Measurements from ENCODE around the gene KCNJ14. TPM values are rescaled to one million over a fixed set of nuclear protein-coding genes. Genes with fewer than 3 reads are reported as not detected.
"Not testable (repeated sequence)": the region's sequence is repeated elsewhere in the genome, so short reads cannot be mapped to it uniquely, and the experiment has no call there.

KCNJ14 gene
- total RNA-seq, 2 experiments from 2014 or later: 1.4 to 1.5 TPM

DNA sequence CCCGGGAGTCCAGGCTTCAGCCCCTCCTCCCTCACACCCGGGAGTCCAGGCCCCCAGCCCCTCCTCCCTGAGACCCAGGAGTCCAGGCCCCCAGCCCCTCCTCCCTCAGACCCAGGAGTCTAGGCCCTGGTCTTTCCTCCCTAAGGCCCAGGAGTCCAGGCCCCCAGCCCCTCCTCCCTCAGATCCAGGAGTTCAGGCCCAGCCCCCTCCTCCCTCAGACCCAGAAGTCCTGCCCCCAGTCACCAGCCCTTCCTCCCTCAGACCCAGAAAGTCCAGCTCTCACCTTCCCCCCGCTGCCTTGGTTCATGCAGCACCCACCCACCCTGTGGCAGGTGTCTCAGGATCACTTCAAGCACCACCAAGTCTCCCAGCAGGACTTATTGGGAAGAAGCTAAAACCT lies 27.9 kb downstream of the KCNJ14 start:
- H3K4me3 Mint-ChIP-seq: no peak overlapping the region
- no peaks in the 10 kb centered on the region for H3K9me3 Mint-ChIP-seq (ENCODE audit: insufficient read depth)
- H3K4me1 Mint-ChIP-seq (ENCODE audit: low read depth): peaks cover 31% of the 10 kb centered on the region
- H3K27ac Mint-ChIP-seq: no peak overlapping the region
- DNase-seq (no peak), ATAC-seq (no peak)
- H3K27me3 Mint-ChIP-seq (ENCODE audit: low read depth): no peaks in the 10 kb centered on the region
- POLR2A ChIA-PET: no interaction called here
- CTCF ChIA-PET: no interaction called here
- peaks cover 16% of the 10 kb centered on the region for H3K36me3 Mint-ChIP-seq (ENCODE audit: low read depth)

- Mint-ChIP-seq H3K4me1 (ENCODE audit: low read depth) (peaks cover 29% of the 10 kb centered on the region), H3K36me3 (ENCODE audit: low read depth) (peaks cover 10% of the 10 kb centered on the region), H3K9me3 (ENCODE audit: insufficient read depth) (no peaks in the 10 kb centered on the region), H3K27ac (no peak overlapping the region), H3K4me3 (no peak overlapping the region), H3K27me3 (ENCODE audit: low read depth) (no peaks in the 10 kb centered on the region)
- no peak for ATAC-seq
- POLR2A ChIA-PET: no interaction called here
- CTCF ChIA-PET: no interaction called here
- DNase-seq: no peak
Observed at GRCh38 chr19:48484247-48484893, 29.0 kb downstream of the KCNJ14 start.

GRCh38 chr19:48484931-48485612 lies 29.7 kb downstream of the KCNJ14 start:
- CTCF ChIA-PET: no interaction called here
- Mint-ChIP-seq H3K9me3 (ENCODE audit: insufficient read depth) (no peaks in the 10 kb centered on the region), H3K27ac (no peak overlapping the region), H3K4me3 (no peak overlapping the region), H3K27me3 (ENCODE audit: low read depth) (no peaks in the 10 kb centered on the region), H3K36me3 (ENCODE audit: low read depth) (peaks cover 3% of the 10 kb centered on the region), H3K4me1 (ENCODE audit: low read depth) (peaks cover 27% of the 10 kb centered on the region)
- ATAC-seq (no peak), DNase-seq (no peak)
- POLR2A ChIA-PET: no interaction called here

GRCh38 chr19:48486706-48487105 lies 31.3 kb downstream of the KCNJ14 start:
- ATAC-seq; POLR2A ChIA-PET; H3K36me3 Mint-ChIP-seq (ENCODE audit: low read depth); H3K27me3 Mint-ChIP-seq (ENCODE audit: low read depth); H3K27ac Mint-ChIP-seq; DNase-seq; H3K9me3 Mint-ChIP-seq (ENCODE audit: insufficient read depth); H3K4me3 Mint-ChIP-seq: not testable (repeated sequence)
- H3K4me1 Mint-ChIP-seq (ENCODE audit: low read depth): peaks cover 21% of the 10 kb centered on the region
- CTCF ChIA-PET: interaction anchor here (0.8 to 5.1 kb wide), 4 partner anchors 19 to 122 kb away, joined by 3 to 53 read pairs (median 4); no protein-coding TSS in a partner anchor

- H3K4me3 Mint-ChIP-seq: no peak overlapping the region
- no peak overlapping the region for H3K27ac Mint-ChIP-seq
- ATAC-seq: no peak
Observed at GRCh38 chr19:48487544-48487943, 32.2 kb downstream of the KCNJ14 start.

GRCh38 chr19:48487948-48488347 lies 32.6 kb downstream of the KCNJ14 start:
- no peak for DNase-seq
- peaks cover 18% of the 10 kb centered on the region for H3K27me3 Mint-ChIP-seq (ENCODE audit: low read depth)
- H3K9me3 Mint-ChIP-seq (ENCODE audit: insufficient read depth): no peaks in the 10 kb centered on the region
- ChIA-PET CTCF (interaction anchor here (1.1 to 5.1 kb wide), 3 partner anchors 96 to 174 kb away, joined by 3 to 53 read pairs (median 26); no protein-coding TSS in a partner anchor), POLR2A (interaction anchor here (0.9 kb wide), 1 partner anchor 9 kb away, joined by 3 read pairs; no protein-coding TSS in a partner anchor)
- no peak overlapping the region for H3K27ac Mint-ChIP-seq
- no peaks in the 10 kb centered on the region for H3K36me3 Mint-ChIP-seq (ENCODE audit: low read depth)
- no peak overlapping the region for H3K4me3 Mint-ChIP-seq
- H3K4me1 Mint-ChIP-seq (ENCODE audit: low read depth): peaks cover 28% of the 10 kb centered on the region
- no peak for ATAC-seq

More at GRCh38 chr19:48487544-48487943, 32.2 kb downstream of the KCNJ14 start:
- no peaks in the 10 kb centered on the region for H3K36me3 Mint-ChIP-seq (ENCODE audit: low read depth)
- ChIA-PET POLR2A (interaction anchor here (0.9 kb wide), 1 partner anchor 8 kb away, joined by 3 read pairs; no protein-coding TSS in a partner anchor), CTCF (interaction anchor here (0.8 to 5.1 kb wide), 5 partner anchors 18 to 173 kb away, joined by 3 to 53 read pairs (median 3); no protein-coding TSS in a partner anchor)
- no peaks in the 10 kb centered on the region for H3K9me3 Mint-ChIP-seq (ENCODE audit: insufficient read depth)
- peaks cover 16% of the 10 kb centered on the region for H3K27me3 Mint-ChIP-seq (ENCODE audit: low read depth)
- no peak for DNase-seq
- peaks cover 24% of the 10 kb centered on the region for H3K4me1 Mint-ChIP-seq (ENCODE audit: low read depth)

DNA sequence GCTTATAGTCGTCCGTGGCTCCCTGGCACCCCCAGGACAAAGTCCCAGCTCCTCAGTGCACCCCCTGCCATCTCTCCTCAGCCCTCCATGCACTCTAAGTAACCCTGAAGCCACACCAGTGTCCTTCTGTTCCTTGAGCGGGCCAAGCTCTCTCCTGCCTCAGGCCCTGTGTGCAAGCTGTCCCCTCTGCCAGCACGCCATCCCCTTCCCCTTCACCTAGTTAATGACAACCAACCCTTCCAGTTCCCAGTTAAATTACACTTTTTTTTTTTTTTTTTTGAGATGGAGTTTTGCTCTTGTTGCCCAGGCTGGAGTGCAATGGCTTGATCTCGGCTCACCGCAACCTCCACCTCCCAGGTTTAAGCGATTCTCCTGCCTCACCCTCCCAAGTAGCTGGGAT lies 33.1 kb downstream of the KCNJ14 start:
- not testable (repeated sequence) for H3K27ac Mint-ChIP-seq; H3K4me3 Mint-ChIP-seq; H3K9me3 Mint-ChIP-seq (ENCODE audit: insufficient read depth); ATAC-seq; H3K36me3 Mint-ChIP-seq (ENCODE audit: low read depth); DNase-seq
- Mint-ChIP-seq H3K4me1 (ENCODE audit: low read depth) (peaks cover 30% of the 10 kb centered on the region), H3K27me3 (ENCODE audit: low read depth) (peaks cover 20% of the 10 kb centered on the region)
- POLR2A ChIA-PET: interaction anchor here (0.7 kb wide), 1 partner anchor 847 kb away, joined by 3 read pairs; the partner anchor contains the start of gene CD37
- CTCF ChIA-PET: interaction anchor here (0.6 to 5.1 kb wide), 8 partner anchors 8 to 174 kb away, joined by 3 to 53 read pairs (median 10); a partner anchor contains a TSS

DNA sequence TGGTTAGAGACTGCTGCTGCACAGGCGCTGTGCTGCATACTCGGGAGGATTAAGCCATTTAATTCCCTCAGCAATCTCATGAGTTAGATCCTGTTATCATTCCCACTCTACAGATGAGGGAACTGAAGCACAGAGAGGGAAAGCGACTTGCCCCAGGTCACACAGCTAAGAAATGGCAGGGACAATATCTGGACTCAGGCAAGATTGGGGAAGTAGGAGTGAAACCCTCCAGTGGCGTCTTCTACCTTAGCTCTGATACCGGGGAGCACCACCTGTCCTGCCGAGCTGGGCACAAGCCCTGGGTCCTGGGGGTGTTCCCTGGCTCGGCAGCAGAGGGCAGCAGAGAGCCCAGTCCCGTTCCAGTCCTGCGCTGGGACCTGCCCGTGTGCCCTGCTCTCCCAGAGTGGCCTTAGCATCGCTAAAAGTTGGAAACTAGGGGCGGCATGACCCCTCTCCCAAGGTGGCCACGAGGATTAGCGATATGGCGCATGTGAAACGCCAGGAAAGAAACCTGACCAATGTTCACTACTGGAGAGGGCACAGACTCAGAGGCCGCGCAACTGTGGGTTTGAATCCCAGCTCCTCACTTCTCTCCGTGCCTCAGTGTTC lies 34.3 kb downstream of the KCNJ14 start:
- CTCF ChIA-PET: interaction anchor here (0.7 to 5.1 kb wide), 31 partner anchors 8 to 185 kb away, joined by 3 to 53 read pairs (median 4); partner anchors contain the start of genes KDELR1, RPL18, SPHK2 and SYNGR4
- Mint-ChIP-seq H3K27me3 (ENCODE audit: low read depth) (peaks cover 28% of the 10 kb centered on the region), H3K4me1 (ENCODE audit: low read depth) (peaks cover 36% of the 10 kb centered on the region), H3K4me3 (no peak overlapping the region), H3K27ac (no peak overlapping the region), H3K36me3 (ENCODE audit: low read depth) (no peaks in the 10 kb centered on the region), H3K9me3 (ENCODE audit: insufficient read depth) (no peaks in the 10 kb centered on the region)
- DNase-seq (peak; percentile 86), ATAC-seq (peak; percentile 56)
- POLR2A ChIA-PET: interaction anchor here (0.5 to 1.0 kb wide), 3 partner anchors 9 to 160 kb away, joined by 3 to 5 read pairs (median 3); partner anchors contain the start of genes RPL18 and SPHK2

GRCh38 chr19:48490981-48491792 lies 35.8 kb downstream of the KCNJ14 start:
- no peaks in the 10 kb centered on the region for H3K36me3 Mint-ChIP-seq (ENCODE audit: low read depth)
- POLR2A ChIA-PET: no interaction called here
- CTCF ChIA-PET: interaction anchor here (0.7 to 5.1 kb wide), 8 partner anchors 10 to 157 kb away, joined by 3 to 53 read pairs (median 20); no protein-coding TSS in a partner anchor
- H3K27me3 Mint-ChIP-seq (ENCODE audit: low read depth): peaks cover 31% of the 10 kb centered on the region
- H3K9me3 Mint-ChIP-seq (ENCODE audit: insufficient read depth): no peaks in the 10 kb centered on the region
- DNase-seq (peak; percentile 68), ATAC-seq (peak; percentile 13)
- peak overlapping the region; percentile 28 for H3K4me3 Mint-ChIP-seq
- H3K27ac Mint-ChIP-seq: no peak overlapping the region
- peaks cover 45% of the 10 kb centered on the region for H3K4me1 Mint-ChIP-seq (ENCODE audit: low read depth)

DNA sequence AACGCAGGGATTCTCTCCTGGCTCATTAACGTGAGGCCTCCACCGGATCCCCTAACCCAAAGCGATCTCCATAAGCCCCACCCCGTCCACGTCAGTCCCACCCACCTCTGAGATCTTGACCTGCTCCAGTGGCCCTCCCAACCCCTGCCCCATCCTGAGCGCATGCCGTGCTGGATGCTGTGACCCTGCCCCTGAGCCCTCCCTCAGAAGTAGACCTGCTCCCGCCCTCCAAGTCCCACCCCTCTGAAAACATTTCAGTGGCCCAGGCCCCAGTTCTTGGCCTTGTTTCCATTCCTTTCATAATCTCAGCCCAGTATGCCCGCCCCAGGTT lies 36.4 kb downstream of the KCNJ14 start:
- Mint-ChIP-seq H3K4me3 (no peak overlapping the region), H3K36me3 (ENCODE audit: low read depth) (no peaks in the 10 kb centered on the region), H3K27me3 (ENCODE audit: low read depth) (peaks cover 31% of the 10 kb centered on the region), H3K4me1 (ENCODE audit: low read depth) (peaks cover 45% of the 10 kb centered on the region), H3K9me3 (ENCODE audit: insufficient read depth) (no peaks in the 10 kb centered on the region), H3K27ac (no peak overlapping the region)
- DNase-seq: no peak
- ChIA-PET CTCF (interaction anchor here (2.6 to 5.1 kb wide), 3 partner anchors 15 to 96 kb away, joined by 7 to 53 read pairs (median 22); no protein-coding TSS in a partner anchor), POLR2A (no interaction called here)
- no peak for ATAC-seq

All from activated CD8-positive, alpha-beta T cell treated with anti-CD3 and anti-CD28 coated beads, Interleukin-2, amount 10 ng/mL, durations not matched to agents 7 days and 5 days (primary cell).